HepG2 (cell line): Measurements from ENCODE around the gene ACSM3. TPM values are rescaled to one million over a fixed set of nuclear protein-coding genes. Genes with fewer than 3 reads are reported as not detected.

Experiments
- EEA1 ChIP-seq: sonication (generic); formaldehyde crosslinking; IDR thresholded peaks from 2 replicates; pipeline ENCODE4 v1.5.1; 2020; ENCODE audit warnings: mild to moderate bottlenecking, missing genetic modification reagents, borderline replicate concordance
- KDM3A ChIP-seq: IDR thresholded peaks from 2 replicates; pipeline ENCODE4 v1.6.1; 2018; ENCODE audit warnings: low read depth, missing compliant biosample characterization
- MBNL3 ChIP-seq: fragments of 250-450 bp; sonication (Bioruptor Pico); conservative IDR thresholded peaks from 2 replicates; pipeline ENCODE4 v1.8.0; 2022; ENCODE audit warnings: mild to moderate bottlenecking, inconsistent platforms
- NFKBIZ ChIP-seq: IDR thresholded peaks from 2 replicates; pipeline ENCODE4 v1.6.1; 2018; ENCODE audit warnings: missing genetic modification reagents, missing compliant biosample characterization
- POLR2A ChIP-seq, 2 experiments: IDR thresholded peaks; 2 replicates each; pipeline ENCODE4 v1.6.1; 2011; ENCODE audit warnings: low read depth in 2 of 2, low read length in 2 of 2, mild to moderate bottlenecking in 1 of 2, moderate library complexity in 1 of 2; ENCODE audit not compliant: insufficient read depth in 1 of 2
- POLR2G ChIP-seq: fragments of 200-400 bp; formaldehyde crosslinking; IDR thresholded peaks from 2 replicates; pipeline ENCODE4 v1.6.1; 2018; ENCODE audit warnings: mild to moderate bottlenecking, low read depth, low read length, moderate library complexity
- PRMT3 ChIP-seq: sonication (generic); formaldehyde crosslinking; IDR thresholded peaks from 2 replicates; pipeline ENCODE4 v1.8.1; 2022; ENCODE audit warnings: low read depth, mild to moderate bottlenecking, moderate library complexity, missing genetic modification reagents, borderline replicate concordance
- ZFP90 ChIP-seq: sonication (generic); formaldehyde crosslinking; IDR thresholded peaks from 2 replicates; pipeline ENCODE4 v1.8.0; 2022; ENCODE audit warnings: missing genetic modification reagents, mild to moderate bottlenecking, inconsistent platforms, borderline replicate concordance
- ZNF256 ChIP-seq: sonication (generic); formaldehyde crosslinking; conservative IDR thresholded peaks from 2 replicates; pipeline ENCODE4 v1.4.0; 2020; ENCODE audit warnings: missing genetic modification reagents
- ZNF331 ChIP-seq: sonication (generic); formaldehyde crosslinking; IDR thresholded peaks from 2 replicates; pipeline ENCODE4 v1.4.0; 2020; ENCODE audit warnings: missing genetic modification reagents
- ZNF772 ChIP-seq: sonication (generic); formaldehyde crosslinking; IDR thresholded peaks from 2 replicates; pipeline ENCODE4 v1.5.0; 2020; ENCODE audit warnings: mild to moderate bottlenecking, missing genetic modification reagents
- ZNF792 ChIP-seq: IDR thresholded peaks from 2 replicates; pipeline ENCODE4 v1.6.1; 2016
- polyA plus RNA-seq, 8 experiments: library from polyadenylated mRNA; depleted of rRNA in 3 of 8; stranded (reverse) in 7 of 8; unstranded in 1 of 8; fragments of >200 nt; fragmentation: Illumina TruSeq in 4 of 8; extraction: Trizol in 4 of 8; gene quantifications; 2 replicates each; pipeline versions ENCODE4 v1.2.1 to v1.2.3, GENCODE V29; 2011 to 2016; ENCODE audit warnings: low read depth in 4 of 8, missing spikeins in 1 of 8, mixed read lengths in 1 of 8; ENCODE audit not compliant: insufficient read depth in 1 of 8
- total RNA-seq, 5 experiments: library from RNA; depleted of rRNA; stranded (reverse); fragments of >200 nt; fragmentation: Illumina TruSeq; extraction: Trizol; gene quantifications; 2 replicates each; pipeline ENCODE4 v1.2.3, GENCODE V29; 2016; ENCODE audit warnings: low read depth in 1 of 5
- TF ChIP-seq, protein P1 (sequence below): sonication (generic); formaldehyde crosslinking; IDR thresholded peaks from 2 replicates; pipeline ENCODE4 v1.4.0; 2020; ENCODE audit warnings: low read depth, mild to moderate bottlenecking, missing genetic modification reagents
- TF ChIP-seq, protein P2 (sequence below): IDR thresholded peaks from 2 replicates; pipeline ENCODE4 v1.6.1; 2016; ENCODE audit warnings: missing biosample characterization, missing genetic modification reagents, low read depth
- TF ChIP-seq, protein P3 (sequence below), 2 experiments: fragments of 450-650 bp in 1 of 2; sonication (generic) in 1 of 2; formaldehyde crosslinking in 1 of 2; IDR thresholded peaks; 2 replicates each; pipeline versions ENCODE4 v1.6.1 to v1.8.0; 2016 to 2022; ENCODE audit warnings: antibody characterized with exemption in 1 of 2, mild to moderate bottlenecking in 1 of 2, missing genetic modification reagents in 1 of 2
- TF ChIP-seq, protein P4 (sequence below): sonication (generic); formaldehyde crosslinking; IDR thresholded peaks from 2 replicates; pipeline ENCODE4 v1.8.1; 2023; ENCODE audit warnings: mild to moderate bottlenecking, missing genetic modification reagents, borderline replicate concordance

ACSM3 gene
- total and polyA plus RNA-seq, 2 of the 13 experiments (the other 11 are each of a cell fraction or from before 2014, with no cell fraction given): 74.0 to 108 TPM

DNA sequence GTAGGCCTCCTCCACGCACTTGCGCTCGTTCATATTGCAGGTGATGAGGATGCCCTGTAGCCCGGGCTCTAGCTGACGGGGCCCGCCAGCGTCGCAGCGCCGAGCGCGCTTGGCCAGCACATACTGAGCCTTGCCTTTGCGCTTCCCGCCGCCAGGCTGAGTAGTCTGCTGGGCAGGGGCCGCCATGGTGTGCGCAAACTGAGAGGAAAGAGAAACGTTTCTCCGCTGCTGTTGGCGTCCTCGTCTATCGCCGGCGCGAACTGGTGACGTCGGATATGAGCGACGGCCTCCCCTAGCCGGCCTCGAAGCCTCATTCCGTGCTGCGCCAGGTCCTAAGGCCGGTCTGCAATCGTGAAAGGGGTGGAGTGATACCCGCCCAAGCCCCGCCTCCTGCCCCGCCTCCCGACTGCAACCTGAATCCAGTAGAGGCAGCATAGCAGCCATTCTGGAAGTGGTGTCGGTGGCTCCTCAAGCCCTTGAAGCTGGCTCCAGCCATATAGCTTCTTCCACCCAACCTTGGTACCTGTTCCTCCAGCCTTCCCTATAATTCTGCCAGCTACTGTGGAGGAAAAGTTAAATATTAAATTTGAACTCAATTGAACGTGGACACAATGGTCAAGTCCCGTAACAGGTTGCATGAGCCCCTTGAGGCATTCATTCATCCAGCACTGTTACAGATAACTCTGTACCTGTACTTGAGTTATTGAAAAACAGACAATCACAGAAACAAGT lies 22.1 kb upstream of the ACSM3 start, which contains the start of gene THUMPD1 (continued):
- TF ChIP-seq, protein P1, sequence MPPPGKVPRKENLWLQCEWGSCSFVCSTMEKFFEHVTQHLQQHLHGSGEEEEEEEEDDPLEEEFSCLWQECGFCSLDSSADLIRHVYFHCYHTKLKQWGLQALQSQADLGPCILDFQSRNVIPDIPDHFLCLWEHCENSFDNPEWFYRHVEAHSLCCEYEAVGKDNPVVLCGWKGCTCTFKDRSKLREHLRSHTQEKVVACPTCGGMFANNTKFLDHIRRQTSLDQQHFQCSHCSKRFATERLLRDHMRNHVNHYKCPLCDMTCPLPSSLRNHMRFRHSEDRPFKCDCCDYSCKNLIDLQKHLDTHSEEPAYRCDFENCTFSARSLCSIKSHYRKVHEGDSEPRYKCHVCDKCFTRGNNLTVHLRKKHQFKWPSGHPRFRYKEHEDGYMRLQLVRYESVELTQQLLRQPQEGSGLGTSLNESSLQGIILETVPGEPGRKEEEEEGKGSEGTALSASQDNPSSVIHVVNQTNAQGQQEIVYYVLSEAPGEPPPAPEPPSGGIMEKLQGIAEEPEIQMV (CRISPR knock-in tag): peak; percentile 90
- no peak for TF ChIP-seq MBNL3 (CRISPR knock-in tag)
- TF ChIP-seq, protein P2, sequence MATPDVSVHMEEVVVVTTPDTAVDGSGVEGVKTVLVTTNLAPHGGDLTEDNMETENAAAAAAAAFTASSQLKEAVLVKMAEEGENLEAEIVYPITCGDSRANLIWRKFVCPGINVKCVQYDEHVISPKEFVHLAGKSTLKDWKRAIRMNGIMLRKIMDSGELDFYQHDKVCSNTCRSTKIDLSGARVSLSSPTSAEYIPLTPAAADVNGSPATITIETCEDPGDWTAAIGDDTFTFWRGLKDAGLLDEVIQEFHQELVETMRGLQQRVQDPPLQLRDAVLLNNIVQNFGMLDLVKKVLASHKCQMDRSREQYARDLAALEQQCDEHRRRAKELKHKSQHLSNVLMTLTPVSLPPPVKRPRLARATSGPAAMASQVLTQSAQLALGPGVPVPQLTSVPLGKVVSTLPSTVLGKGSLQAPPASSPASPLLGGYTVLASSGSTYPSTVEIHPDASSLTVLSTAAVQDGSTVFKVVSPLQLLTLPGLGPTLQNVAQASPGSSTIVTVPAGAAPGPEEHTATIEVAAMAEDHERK (CRISPR knock-in tag): peak; percentile 61; the same call in 1 of the 2 replicates
- TF ChIP-seq, protein P3, sequence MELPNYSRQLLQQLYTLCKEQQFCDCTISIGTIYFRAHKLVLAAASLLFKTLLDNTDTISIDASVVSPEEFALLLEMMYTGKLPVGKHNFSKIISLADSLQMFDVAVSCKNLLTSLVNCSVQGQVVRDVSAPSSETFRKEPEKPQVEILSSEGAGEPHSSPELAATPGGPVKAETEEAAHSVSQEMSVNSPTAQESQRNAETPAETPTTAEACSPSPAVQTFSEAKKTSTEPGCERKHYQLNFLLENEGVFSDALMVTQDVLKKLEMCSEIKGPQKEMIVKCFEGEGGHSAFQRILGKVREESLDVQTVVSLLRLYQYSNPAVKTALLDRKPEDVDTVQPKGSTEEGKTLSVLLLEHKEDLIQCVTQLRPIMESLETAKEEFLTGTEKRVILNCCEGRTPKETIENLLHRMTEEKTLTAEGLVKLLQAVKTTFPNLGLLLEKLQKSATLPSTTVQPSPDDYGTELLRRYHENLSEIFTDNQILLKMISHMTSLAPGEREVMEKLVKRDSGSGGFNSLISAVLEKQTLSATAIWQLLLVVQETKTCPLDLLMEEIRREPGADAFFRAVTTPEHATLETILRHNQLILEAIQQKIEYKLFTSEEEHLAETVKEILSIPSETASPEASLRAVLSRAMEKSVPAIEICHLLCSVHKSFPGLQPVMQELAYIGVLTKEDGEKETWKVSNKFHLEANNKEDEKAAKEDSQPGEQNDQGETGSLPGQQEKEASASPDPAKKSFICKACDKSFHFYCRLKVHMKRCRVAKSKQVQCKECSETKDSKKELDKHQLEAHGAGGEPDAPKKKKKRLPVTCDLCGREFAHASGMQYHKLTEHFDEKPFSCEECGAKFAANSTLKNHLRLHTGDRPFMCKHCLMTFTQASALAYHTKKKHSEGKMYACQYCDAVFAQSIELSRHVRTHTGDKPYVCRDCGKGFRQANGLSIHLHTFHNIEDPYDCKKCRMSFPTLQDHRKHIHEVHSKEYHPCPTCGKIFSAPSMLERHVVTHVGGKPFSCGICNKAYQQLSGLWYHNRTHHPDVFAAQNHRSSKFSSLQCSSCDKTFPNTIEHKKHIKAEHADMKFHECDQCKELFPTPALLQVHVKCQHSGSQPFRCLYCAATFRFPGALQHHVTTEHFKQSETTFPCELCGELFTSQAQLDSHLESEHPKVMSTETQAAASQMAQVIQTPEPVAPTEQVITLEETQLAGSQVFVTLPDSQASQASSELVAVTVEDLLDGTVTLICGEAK (IDR thresholded peaks at IDR 0.05): no peak
- TF ChIP-seq, protein P3 (CRISPR knock-in tag; IDR thresholded peaks at IDR 0.05): peak; percentile 92
- TF ChIP-seq NFKBIZ (CRISPR knock-in tag): peak; percentile 88
- TF ChIP-seq, protein P4, sequence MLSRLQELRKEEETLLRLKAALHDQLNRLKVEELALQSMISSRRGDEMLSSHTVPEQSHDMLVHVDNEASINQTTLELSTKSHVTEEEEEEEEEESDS (CRISPR knock-in tag): no peak
- peak; percentile 98 for TF ChIP-seq ZNF256 (CRISPR knock-in tag)
- peak; percentile 94 for TF ChIP-seq KDM3A (CRISPR knock-in tag)
- peak; percentile 71 for TF ChIP-seq ZNF772 (CRISPR knock-in tag)
- TF ChIP-seq PRMT3 (CRISPR knock-in tag): no peak
- TF ChIP-seq POLR2A (IDR thresholded peaks at IDR 0.05; ENCODE audit: insufficient read depth in 1 of 2, low read depth in 2 of 2, low read length in 2 of 2): peak; percentile 89 to 94
- TF ChIP-seq ZNF792: peak; percentile 93; the same call in 1 of the 2 replicates
- TF ChIP-seq POLR2G: peak; percentile 94
- peak; percentile 92 for TF ChIP-seq ZNF331 (CRISPR knock-in tag)
- TF ChIP-seq EEA1 (CRISPR knock-in tag): 0 out of 2 replicates have a peak, but pooled peaks have one; percentile 77
- TF ChIP-seq ZFP90 (CRISPR knock-in tag): peak; percentile 86
